Measurements from ENCODE around the gene RHOT2. TPM values are rescaled to one million over a fixed set of nuclear protein-coding genes. Genes with fewer than 3 reads are reported as not detected.
A peak's percentile ranks its signal among the peaks of the same experiment; 100 is the strongest.

The RHOT2 gene
- total and polyA plus RNA-seq, 9 of the 15 experiments (the other 6 are each of a cell fraction or from before 2014, with no cell fraction given) = 5.0 to 373 (median 112) TPM

- no peak for TF ChIP-seq ARID3B (CRISPR knock-in tag; IDR thresholded peaks at IDR 0.05; ENCODE audit: borderline replicate concordance)
- TF ChIP-seq HNRNPH1 (optimal IDR thresholded peaks at IDR 0.05; ENCODE audit: low read depth, low read length) = no peak
- TF ChIP-seq ZNF217 (CRISPR knock-in tag; IDR thresholded peaks at IDR 0.05) = no peak
- TF ChIP-seq ZNF449 (CRISPR knock-in tag; IDR thresholded peaks at IDR 0.05) = no peak
- peak; percentile 99 for TF ChIP-seq MAZ (CRISPR knock-in tag; conservative IDR thresholded peaks at IDR 0.05 in 1 of 2, IDR thresholded peaks at IDR 0.05 in 1 of 2)
- TF ChIP-seq GABPB2 (CRISPR knock-in tag; conservative IDR thresholded peaks at IDR 0.05) = no peak
- TF ChIP-seq NR1H2 (CRISPR knock-in tag; IDR thresholded peaks at IDR 0.05) = no peak
- TF ChIP-seq CREB3L1 (IDR thresholded peaks at IDR 0.05; ENCODE audit: borderline replicate concordance, low read depth) = peak; percentile 92; the same call in 1 of the 2 replicates
- TF ChIP-seq HDAC2 (IDR thresholded peaks at IDR 0.05) = no peak
- no peak for TF ChIP-seq RBM17 (IDR thresholded peaks at IDR 0.05; ENCODE audit: borderline replicate concordance, low read depth, low read length)
- TF ChIP-seq ZNF318 (IDR thresholded peaks at IDR 0.05; ENCODE audit: borderline replicate concordance in 1 of 2, low read depth in 1 of 2) = no peak
- peak; percentile 29; the same call in 1 of the 2 replicates for TF ChIP-seq GTF2E2 (tag; IDR thresholded peaks at IDR 0.05)
- no peak for TF ChIP-seq CBFB (CRISPR knock-in tag; IDR thresholded peaks at IDR 0.05)
- no peak for TF ChIP-seq BRF1 (IDR thresholded peaks at IDR 0.05; ENCODE audit: borderline replicate concordance, extremely low read depth, insufficient read length)
Measured at GRCh38 chr16:667780-668518, at the start of gene RHOT2 (continued).

Measured in K562 (cell line).